Peyer's patch (tissue), 4 donors: ENCODE data around the gene KIFC3. TPM values are rescaled to one million over a fixed set of nuclear protein-coding genes. Genes with fewer than 3 reads are reported as not detected.
"Not testable (repeated sequence)": the region's sequence is repeated elsewhere in the genome, so short reads cannot be mapped to it uniquely, and the experiment has no call there.

ENCODE experiments used
- DNase-seq, 3 donors: peaks; one replicate each; pipeline ENCODE4 v3.0.0-alpha.2; 2017 to 2019
- H3K27ac ChIP-seq, 4 donors: fragments of 200-600 bp; sonication (generic); one replicate each; pipeline ENCODE4 v1.5.1; 2016 to 2019
- H3K27me3 ChIP-seq, 2 donors: fragments of 200-600 bp; sonication (generic); one replicate each; pipeline ENCODE4 v1.5.1; 2019
- H3K36me3 ChIP-seq, 3 donors: fragments of 200-600 bp; sonication (generic); one replicate each; pipeline ENCODE4 v1.5.1; 2016 to 2019
- H3K4me1 ChIP-seq, 4 donors: fragments of 200-600 bp; sonication (generic); one replicate each; pipeline ENCODE4 v1.5.1; 2016 to 2019
- H3K4me3 ChIP-seq, 4 donors: fragments of 200-600 bp; sonication (generic); 1 replicate in 3 of 4; 2 replicates in 1 of 4; pipeline ENCODE4 v1.5.1; 2016 to 2019; ENCODE audit warnings: mild to moderate bottlenecking in 1 of 4
- H3K9me3 ChIP-seq, 4 donors: fragments of 200-600 bp; sonication (generic); one replicate each; pipeline ENCODE4 v1.5.1; 2016 to 2019; ENCODE audit warnings: mild to moderate bottlenecking in 1 of 4
- CTCF ChIP-seq, 6 experiments: fragments of 450-650 bp in 4 of 6; fragments of 200-600 bp in 2 of 6; sonication (generic) in 1 of 6; IDR thresholded peaks; one replicate each; pipeline ENCODE4 v1.5.1; 2017 to 2019; ENCODE audit warnings: antibody characterized with exemption in 6 of 6, mild to moderate bottlenecking in 3 of 6, moderate library complexity in 1 of 6
- POLR2A ChIP-seq, 2 donors: fragments of 450-650 bp; IDR thresholded peaks; one replicate each; pipeline ENCODE4 v1.5.1; 2017; ENCODE audit warnings: antibody characterized with exemption in 2 of 2, mild to moderate bottlenecking in 2 of 2, moderate library complexity in 2 of 2
- total RNA-seq, 4 donors: library from RNA; depleted of rRNA; stranded (reverse); fragments of >200 nt; gene quantifications; one replicate each; pipeline ENCODE4 v1.1.0, GENCODE V29; 2016

Gene KIFC3
- total RNA-seq, result 100 to 1,000 TPM in 3 of 4 donors, 10 to 100 TPM in 1; 29.7 to 530 (median 272) TPM

- Histone ChIP-seq H3K27ac (peak within 1 kb of the TSS; percentile 40 to 74 (median 65)), H3K27me3 (no peaks in the 10 kb centered on the region), H3K4me1 (peaks cover 0 to 62% (median 5%) of the 10 kb centered on the region in 4 donors), H3K9me3 (no peaks in the 10 kb centered on the region), H3K36me3 (peaks cover 0 to 2% (median 0%) of the 10 kb centered on the region in 3 donors), H3K4me3 (peak within 1 kb of the TSS; percentile 34 to 55 (median 52))
- peak; percentile 57 to 88 (median 81) for DNase-seq
- TF ChIP-seq CTCF (IDR thresholded peaks at IDR 0.05), result peak in 3 of 6 experiments; percentile 41 to 57 (median 49)
- no peak for TF ChIP-seq POLR2A (IDR thresholded peaks at IDR 0.05)
These were observed at the start of gene KIFC3 for GRCh38 chr16:57802341-57803133. Gene KIFC3 (minus strand): TSS chr16:57802491. CDS start chr16:57798243, 4,248 bp downstream.

- Histone ChIP-seq H3K36me3 (no peaks in the 10 kb centered on the region), H3K9me3 (no peaks in the 10 kb centered on the region), H3K27ac (no peak overlapping the region), H3K27me3 (no peaks in the 10 kb centered on the region), H3K4me1 (no peaks in the 10 kb centered on the region), H3K4me3 (no peak overlapping the region)
- TF ChIP-seq POLR2A (IDR thresholded peaks at IDR 0.05) (no peak), CTCF (IDR thresholded peaks at IDR 0.05) (no peak)
- DNase-seq, result no peak
These were observed 45.9 kb upstream of the KIFC3 start for GRCh38 chr16:57848181-57848580.

GRCh38 chr16:57846931-57847330 is 44.6 kb upstream of the KIFC3 start:
- H3K9me3 ChIP-seq, result not testable (repeated sequence)

GRCh38 chr16:57846078-57846697 is 43.9 kb upstream of the KIFC3 start:
- H3K36me3 ChIP-seq, result no peaks in the 10 kb centered on the region
- H3K27ac ChIP-seq, result no peak overlapping the region
- peak in 1 of 3 donors; percentile 31 for DNase-seq
- TF ChIP-seq POLR2A (IDR thresholded peaks at IDR 0.05) (no peak), CTCF (IDR thresholded peaks at IDR 0.05) (no peak)
- no peaks in the 10 kb centered on the region for H3K27me3 ChIP-seq
- no peak overlapping the region for H3K4me3 ChIP-seq
- no peaks in the 10 kb centered on the region for H3K9me3 ChIP-seq
- no peaks in the 10 kb centered on the region for H3K4me1 ChIP-seq

More at GRCh38 chr16:57846931-57847330, 44.6 kb upstream of the KIFC3 start:
- DNase-seq, H3K27ac ChIP-seq, H3K4me1 ChIP-seq, H3K4me3 ChIP-seq, H3K36me3 ChIP-seq, H3K27me3 ChIP-seq: not testable (repeated sequence)

- no peaks in the 10 kb centered on the region for H3K4me1 ChIP-seq
- no peaks in the 10 kb centered on the region for H3K9me3 ChIP-seq
- no peak for DNase-seq
- no peak for TF ChIP-seq CTCF (IDR thresholded peaks at IDR 0.05)
- no peak for TF ChIP-seq POLR2A (IDR thresholded peaks at IDR 0.05)
- no peak overlapping the region for H3K4me3 ChIP-seq
- H3K27ac ChIP-seq, result no peak overlapping the region
- no peaks in the 10 kb centered on the region for H3K36me3 ChIP-seq
- H3K27me3 ChIP-seq, result no peaks in the 10 kb centered on the region
These were observed 42.8 kb upstream of the KIFC3 start for GRCh38 chr16:57845115-57845514.

GRCh38 chr16:57844416-57845030 is 42.2 kb upstream of the KIFC3 start:
- DNase-seq, result peak in 1 of 3 donors; percentile 34
- TF ChIP-seq CTCF (IDR thresholded peaks at IDR 0.05) (no peak), POLR2A (IDR thresholded peaks at IDR 0.05) (no peak)
- no peaks in the 10 kb centered on the region for H3K4me1 ChIP-seq
- no peak overlapping the region for H3K4me3 ChIP-seq
- H3K36me3 ChIP-seq, result no peaks in the 10 kb centered on the region
- no peaks in the 10 kb centered on the region for H3K9me3 ChIP-seq
- no peaks in the 10 kb centered on the region for H3K27me3 ChIP-seq
- H3K27ac ChIP-seq, result no peak overlapping the region
